K562 (cell line): ENCODE results near the gene GIGYF2. TPM values are rescaled to one million over a fixed set of nuclear protein-coding genes. Genes with fewer than 3 reads are reported as not detected.

Source experiments
- BRD4 ChIP-seq: fragments of 200-600 bp; sonication (generic); IDR thresholded peaks from 2 replicates; pipeline ENCODE4 v1.6.1; 2017; ENCODE audit warnings: inconsistent platforms
- MED1 ChIP-seq: sonication (generic); formaldehyde crosslinking; IDR thresholded peaks from 2 replicates; pipeline ENCODE4 v1.8.1; 2023; ENCODE audit warnings: missing genetic modification reagents, borderline replicate concordance
- PHF8 ChIP-seq: fragments of 200-600 bp; sonication (generic); IDR thresholded peaks from 2 replicates; pipeline ENCODE4 v1.6.1; 2012; ENCODE audit warnings: mixed run types, mild to moderate bottlenecking, inconsistent platforms, low read length, moderate library complexity, borderline replicate concordance
- PPARD ChIP-seq: fragments of 250-450 bp; sonication (Bioruptor Pico); IDR thresholded peaks from 2 replicates; pipeline ENCODE4 v1.8.0; 2022; ENCODE audit warnings: inconsistent platforms, mild to moderate bottlenecking, moderate library complexity
- RBM15 ChIP-seq: fragments of 200-400 bp; formaldehyde crosslinking; IDR thresholded peaks from 2 replicates; pipeline ENCODE4 v1.6.1; 2018; ENCODE audit warnings: mild to moderate bottlenecking, low read length, moderate library complexity; ENCODE audit not compliant: insufficient read depth
- SRSF3 ChIP-seq: fragments of 200-400 bp; formaldehyde crosslinking; IDR thresholded peaks from 2 replicates; pipeline ENCODE4 v1.6.1; 2016; ENCODE audit warnings: mild to moderate bottlenecking, low read length, moderate library complexity; ENCODE audit not compliant: insufficient read depth
- polyA plus RNA-seq, 8 experiments: library from polyadenylated mRNA; depleted of rRNA in 4 of 8; stranded (reverse) in 5 of 8; unstranded in 3 of 8; fragments of >200 nt; fragmentation: Nextera tagmentation in 2 of 8; fragmentation: Illumina TruSeq in 1 of 8; extraction: Ambion mirVana in 2 of 8; extraction: Trizol in 1 of 8; gene quantifications; 2 replicates each; pipeline versions ENCODE4 v1.2.1 to v1.2.3, GENCODE V29; 2011 to 2014; ENCODE audit warnings: inconsistent platforms in 1 of 8, missing spikeins in 1 of 8
- total RNA-seq, 7 experiments: library from RNA; depleted of rRNA in 6 of 7; stranded (reverse); fragments of >200 nt in 6 of 7; fragmentation: Illumina TruSeq in 2 of 7; extraction: Trizol in 2 of 7; gene quantifications; 2 replicates each; pipeline versions ENCODE4 v1.2.1 to v1.2.3, GENCODE V29; 2011 to 2021; ENCODE audit warnings: low replicate concordance in 1 of 7
- TF ChIP-seq, protein P1 (sequence below), 2 experiments: fragments of 150-350 bp in 1 of 2; IDR thresholded peaks; 2 replicates each; pipeline ENCODE4 v1.6.1; 2012 to 2016; ENCODE audit warnings: low read depth in 2 of 2, low read length in 2 of 2, mild to moderate bottlenecking in 1 of 2, moderate library complexity in 1 of 2

The GIGYF2 gene
- total and polyA plus RNA-seq, 9 of the 15 experiments (the other 6 are each of a cell fraction or from before 2014, with no cell fraction given), result 12.7 to 52.7 (median 34.9) TPM

DNA sequence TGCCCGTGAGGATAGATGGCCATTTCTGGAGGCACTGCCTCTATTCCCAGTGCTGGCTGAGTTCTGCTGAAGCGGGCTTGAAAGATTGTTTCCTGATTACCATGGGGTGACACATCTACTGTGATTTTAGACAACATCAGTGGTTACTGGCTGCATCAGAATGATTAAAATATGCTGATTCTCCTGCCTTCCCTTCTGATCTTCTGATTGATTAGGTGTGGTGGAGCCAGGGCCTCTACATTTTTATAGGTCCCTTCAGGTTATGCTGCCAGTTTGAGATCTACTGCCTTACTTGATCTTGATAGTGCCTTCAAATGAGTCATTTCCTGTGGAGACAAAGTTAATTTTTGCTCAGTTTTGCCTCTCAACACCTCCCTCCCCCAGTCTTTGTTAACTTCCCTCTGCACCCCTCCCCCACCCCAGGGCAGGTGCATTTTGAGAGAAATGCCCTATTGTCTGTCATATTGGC is 141.3 kb downstream of the GIGYF2 start (continued):
- no peak for TF ChIP-seq PHF8
- TF ChIP-seq, protein P1, sequence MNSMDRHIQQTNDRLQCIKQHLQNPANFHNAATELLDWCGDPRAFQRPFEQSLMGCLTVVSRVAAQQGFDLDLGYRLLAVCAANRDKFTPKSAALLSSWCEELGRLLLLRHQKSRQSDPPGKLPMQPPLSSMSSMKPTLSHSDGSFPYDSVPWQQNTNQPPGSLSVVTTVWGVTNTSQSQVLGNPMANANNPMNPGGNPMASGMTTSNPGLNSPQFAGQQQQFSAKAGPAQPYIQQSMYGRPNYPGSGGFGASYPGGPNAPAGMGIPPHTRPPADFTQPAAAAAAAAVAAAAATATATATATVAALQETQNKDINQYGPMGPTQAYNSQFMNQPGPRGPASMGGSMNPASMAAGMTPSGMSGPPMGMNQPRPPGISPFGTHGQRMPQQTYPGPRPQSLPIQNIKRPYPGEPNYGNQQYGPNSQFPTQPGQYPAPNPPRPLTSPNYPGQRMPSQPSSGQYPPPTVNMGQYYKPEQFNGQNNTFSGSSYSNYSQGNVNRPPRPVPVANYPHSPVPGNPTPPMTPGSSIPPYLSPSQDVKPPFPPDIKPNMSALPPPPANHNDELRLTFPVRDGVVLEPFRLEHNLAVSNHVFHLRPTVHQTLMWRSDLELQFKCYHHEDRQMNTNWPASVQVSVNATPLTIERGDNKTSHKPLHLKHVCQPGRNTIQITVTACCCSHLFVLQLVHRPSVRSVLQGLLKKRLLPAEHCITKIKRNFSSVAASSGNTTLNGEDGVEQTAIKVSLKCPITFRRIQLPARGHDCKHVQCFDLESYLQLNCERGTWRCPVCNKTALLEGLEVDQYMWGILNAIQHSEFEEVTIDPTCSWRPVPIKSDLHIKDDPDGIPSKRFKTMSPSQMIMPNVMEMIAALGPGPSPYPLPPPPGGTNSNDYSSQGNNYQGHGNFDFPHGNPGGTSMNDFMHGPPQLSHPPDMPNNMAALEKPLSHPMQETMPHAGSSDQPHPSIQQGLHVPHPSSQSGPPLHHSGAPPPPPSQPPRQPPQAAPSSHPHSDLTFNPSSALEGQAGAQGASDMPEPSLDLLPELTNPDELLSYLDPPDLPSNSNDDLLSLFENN (IDR thresholded peaks at IDR 0.05; ENCODE audit: low read depth in 2 of 2, low read length in 2 of 2), result no peak
- TF ChIP-seq SRSF3, result no peak
- no peak for TF ChIP-seq BRD4
- no peak for TF ChIP-seq MED1
- TF ChIP-seq RBM15, result no peak
- TF ChIP-seq PPARD (CRISPR knock-in tag), result no peak
